ENCODE measurements around the gene SCNN1A.

GRCh38 chr12:6386038-6386437 lies 10.7 kb upstream of the SCNN1A start:
- no peak for TF ChIP-seq EZH2 (IDR thresholded peaks at IDR 0.05; ENCODE audit: low read depth)
- TF ChIP-seq, protein P1, sequence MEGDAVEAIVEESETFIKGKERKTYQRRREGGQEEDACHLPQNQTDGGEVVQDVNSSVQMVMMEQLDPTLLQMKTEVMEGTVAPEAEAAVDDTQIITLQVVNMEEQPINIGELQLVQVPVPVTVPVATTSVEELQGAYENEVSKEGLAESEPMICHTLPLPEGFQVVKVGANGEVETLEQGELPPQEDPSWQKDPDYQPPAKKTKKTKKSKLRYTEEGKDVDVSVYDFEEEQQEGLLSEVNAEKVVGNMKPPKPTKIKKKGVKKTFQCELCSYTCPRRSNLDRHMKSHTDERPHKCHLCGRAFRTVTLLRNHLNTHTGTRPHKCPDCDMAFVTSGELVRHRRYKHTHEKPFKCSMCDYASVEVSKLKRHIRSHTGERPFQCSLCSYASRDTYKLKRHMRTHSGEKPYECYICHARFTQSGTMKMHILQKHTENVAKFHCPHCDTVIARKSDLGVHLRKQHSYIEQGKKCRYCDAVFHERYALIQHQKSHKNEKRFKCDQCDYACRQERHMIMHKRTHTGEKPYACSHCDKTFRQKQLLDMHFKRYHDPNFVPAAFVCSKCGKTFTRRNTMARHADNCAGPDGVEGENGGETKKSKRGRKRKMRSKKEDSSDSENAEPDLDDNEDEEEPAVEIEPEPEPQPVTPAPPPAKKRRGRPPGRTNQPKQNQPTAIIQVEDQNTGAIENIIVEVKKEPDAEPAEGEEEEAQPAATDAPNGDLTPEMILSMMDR (conservative IDR thresholded peaks at IDR 0.05), result no peak

Measured in PC-9 (cell line).